ENCODE measurements around the gene ZNF41. TPM values are rescaled to one million over a fixed set of nuclear protein-coding genes. Genes with fewer than 3 reads are reported as not detected.

Gene ZNF41
- total RNA-seq, 1 experiment from 2014 or later: 2.5 TPM

DNA sequence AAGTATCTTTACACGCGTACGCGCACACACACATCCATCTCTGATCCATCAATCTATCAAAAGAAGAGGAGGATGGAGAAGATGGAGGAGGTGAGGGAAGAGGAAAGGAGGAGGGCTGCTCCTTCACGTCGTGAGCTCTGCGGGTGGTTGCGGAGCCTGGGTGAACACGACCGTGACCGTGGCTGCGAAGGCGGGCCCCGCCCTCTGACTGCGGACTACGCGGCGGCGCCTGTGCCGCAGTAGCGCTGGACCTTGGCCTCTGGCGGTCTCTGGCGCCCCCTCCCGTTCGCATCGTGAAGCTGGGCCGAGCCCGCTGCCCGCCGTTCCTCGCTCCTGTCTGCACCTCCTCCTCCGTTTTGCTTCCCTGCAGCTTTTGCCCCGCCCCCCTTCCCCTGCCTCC lies 40.3 kb upstream of the ZNF41 start:
- Histone ChIP-seq H2AK5ac (ENCODE audit: insufficient read length, low read length) (no peak overlapping the region), H3K4me2 (ENCODE audit: insufficient read depth, insufficient read length, low read length) (peak overlapping the region; percentile 78), H2BK15ac (ENCODE audit: low read depth, low read length) (no peak overlapping the region), H3K18ac (ENCODE audit: insufficient read length, low read depth, low read length) (no peak overlapping the region), H3K4me1 (ENCODE audit: insufficient read depth, low read length) (no peaks in the 10 kb centered on the region), H3K27ac (ENCODE audit: insufficient read length, low read depth, low read length) (no peak overlapping the region), H3K56ac (ENCODE audit: insufficient read length, low read depth, low read length) (no peak overlapping the region), H3K27me3 (ENCODE audit: insufficient read depth, low read length) (no peaks in the 10 kb centered on the region; the same call in 1 of the 2 replicates), H3K9me3 (ENCODE audit: control insufficient read depth, low read depth, low read length) (peaks cover 23% of the 10 kb centered on the region), H3K9ac (ENCODE audit: extremely low read depth, insufficient read length, low read length) (peak overlapping the region; percentile 10), H2BK12ac (ENCODE audit: insufficient read length, low read depth, low read length) (no peak overlapping the region), H3K14ac (ENCODE audit: insufficient read depth, low read length) (no peak overlapping the region), H2BK120ac (ENCODE audit: low read depth, low read length, poor library complexity, severe bottlenecking) (no peak overlapping the region), H4K8ac (replicated peaks; ENCODE audit: insufficient read length, low read depth, low read length) (no peak overlapping the region), H3K23ac (ENCODE audit: insufficient read length, low read depth, low read length) (no peak overlapping the region), H2AFZ (ENCODE audit: low read length) (no peak overlapping the region), H4K20me1 (ENCODE audit: control insufficient read depth, insufficient read depth, insufficient read length) (no peaks in the 10 kb centered on the region), H4K91ac (ENCODE audit: insufficient read length, low read depth, low read length) (no peak overlapping the region), H3T11ph (ENCODE audit: low read length) (no peak overlapping the region), H3K23me2 (ENCODE audit: insufficient read length, low read depth, low read length, poor library complexity, severe bottlenecking) (no peaks in the 10 kb centered on the region), H3K79me2 (ENCODE audit: insufficient read depth, low read length) (no peaks in the 10 kb centered on the region), H2BK20ac (ENCODE audit: low read depth, low read length, poor library complexity, severe bottlenecking) (no peak overlapping the region), H3K4ac (ENCODE audit: low read depth, low read length) (no peak overlapping the region), H2BK5ac (ENCODE audit: insufficient read length, low read length) (no peak overlapping the region), H3K79me1 (ENCODE audit: insufficient read depth, low read depth, low read length, poor library complexity, severe bottlenecking) (no peaks in the 10 kb centered on the region), H4K5ac (ENCODE audit: insufficient read length, low read depth, low read length) (no peak overlapping the region)
- H3K27me3 Mint-ChIP-seq (ENCODE audit: low read depth): peaks cover 8% of the 10 kb centered on the region
- peaks cover 0 to 5% (median 2%) of the 10 kb centered on the region in 3 experiments; a peak in 2 of 7 replicates for H3K36me3 Mint-ChIP-seq (ENCODE audit: insufficient read depth in 1 of 3, low read depth in 3 of 3)
- no CpG with 5 or more reads among the region's 33 CpGs for WGBS (ENCODE audit: extremely low coverage, insufficient read length, low lambda C conversion rate)
- peaks cover 57 to 58% of the 10 kb centered on the region in 2 experiments for H3K9me3 Mint-ChIP-seq
- peak; percentile 83 for TF ChIP-seq CTCF (conservative IDR thresholded peaks at IDR 0.05)
- peak overlapping the region; percentile 70 to 76 for H3K4me3 Mint-ChIP-seq
- peaks cover 0 to 2% of the 10 kb centered on the region in 2 experiments; a peak in 2 of 4 replicates for H3K4me1 Mint-ChIP-seq
- peak; percentile 79 for DNase-seq
- H3K27ac Mint-ChIP-seq: no peak overlapping the region
